ENCODE measurements around the gene SAXO1. TPM values are rescaled to one million over a fixed set of nuclear protein-coding genes. Genes with fewer than 3 reads are reported as not detected.

SAXO1 gene
- total and polyA plus RNA-seq, 2 experiments from 2014 or later = 0.02 TPM; not detected in 1

DNA sequence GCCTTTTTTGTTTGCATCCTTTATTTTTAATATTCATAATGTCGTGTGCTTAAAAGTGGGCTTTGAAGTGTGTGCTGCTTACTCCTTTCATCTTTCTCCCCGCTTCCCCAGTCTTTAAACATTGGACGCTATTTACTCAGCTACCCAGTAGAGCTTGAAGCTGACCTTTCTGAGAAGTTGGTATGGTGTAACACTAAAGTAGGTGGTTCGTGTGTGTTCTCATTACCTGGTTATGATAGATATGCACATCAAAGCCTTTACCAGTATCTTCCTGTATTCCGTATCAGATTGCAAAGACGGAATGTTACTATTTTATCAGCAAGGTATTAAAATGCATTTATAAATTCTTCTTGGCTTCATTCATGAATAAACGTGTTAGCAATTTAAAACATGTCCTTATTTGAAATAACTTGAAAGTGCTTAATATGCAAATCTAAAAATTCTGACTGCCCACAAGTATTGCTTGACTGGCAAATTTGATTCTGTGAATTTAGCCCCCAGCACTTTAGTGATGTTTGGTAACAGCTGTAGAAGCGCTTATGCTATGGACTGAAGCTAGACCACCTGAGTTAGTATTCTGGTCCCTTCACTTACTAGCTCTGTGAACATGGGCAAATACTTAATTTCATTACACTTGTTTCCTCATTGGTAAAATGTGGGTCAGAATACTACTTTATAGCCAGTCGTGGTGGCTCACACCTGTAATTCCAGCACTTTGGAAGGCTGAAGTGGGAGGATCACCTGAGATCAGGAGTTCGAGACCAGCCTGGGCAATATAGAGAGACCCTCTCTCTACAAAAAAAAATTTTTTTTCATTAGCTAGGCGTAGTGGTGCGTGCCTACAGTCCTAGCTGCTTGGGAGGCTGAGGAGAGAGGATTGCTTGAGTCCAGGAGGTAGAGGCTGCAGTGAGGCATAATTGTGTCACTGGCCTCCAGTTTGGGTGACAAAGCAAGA is 17.9 kb upstream of the SAXO1 start (continued):
- TF ChIP-seq EZH2phosphoT487 (IDR thresholded peaks at IDR 0.05; ENCODE audit: unreplicated experiment) (no peak), POLR2AphosphoS5 (IDR thresholded peaks at IDR 0.05; ENCODE audit: low read depth) (no peak), CREB1 (CRISPR knock-in tag; IDR thresholded peaks at IDR 0.05; ENCODE audit: low read depth) (no peak), NANOG (IDR thresholded peaks at IDR 0.05; ENCODE audit: borderline replicate concordance) (no peak), ZNF114 (CRISPR knock-in tag; IDR thresholded peaks at IDR 0.05) (no peak), JUNB (IDR thresholded peaks at IDR 0.05; ENCODE audit: unreplicated experiment) (no peak), ZNF331 (CRISPR knock-in tag; IDR thresholded peaks at IDR 0.05; ENCODE audit: low read depth) (no peak), STAT1 (IDR thresholded peaks at IDR 0.05; ENCODE audit: unreplicated experiment) (no peak)
- TF ChIP-seq, protein P1, sequence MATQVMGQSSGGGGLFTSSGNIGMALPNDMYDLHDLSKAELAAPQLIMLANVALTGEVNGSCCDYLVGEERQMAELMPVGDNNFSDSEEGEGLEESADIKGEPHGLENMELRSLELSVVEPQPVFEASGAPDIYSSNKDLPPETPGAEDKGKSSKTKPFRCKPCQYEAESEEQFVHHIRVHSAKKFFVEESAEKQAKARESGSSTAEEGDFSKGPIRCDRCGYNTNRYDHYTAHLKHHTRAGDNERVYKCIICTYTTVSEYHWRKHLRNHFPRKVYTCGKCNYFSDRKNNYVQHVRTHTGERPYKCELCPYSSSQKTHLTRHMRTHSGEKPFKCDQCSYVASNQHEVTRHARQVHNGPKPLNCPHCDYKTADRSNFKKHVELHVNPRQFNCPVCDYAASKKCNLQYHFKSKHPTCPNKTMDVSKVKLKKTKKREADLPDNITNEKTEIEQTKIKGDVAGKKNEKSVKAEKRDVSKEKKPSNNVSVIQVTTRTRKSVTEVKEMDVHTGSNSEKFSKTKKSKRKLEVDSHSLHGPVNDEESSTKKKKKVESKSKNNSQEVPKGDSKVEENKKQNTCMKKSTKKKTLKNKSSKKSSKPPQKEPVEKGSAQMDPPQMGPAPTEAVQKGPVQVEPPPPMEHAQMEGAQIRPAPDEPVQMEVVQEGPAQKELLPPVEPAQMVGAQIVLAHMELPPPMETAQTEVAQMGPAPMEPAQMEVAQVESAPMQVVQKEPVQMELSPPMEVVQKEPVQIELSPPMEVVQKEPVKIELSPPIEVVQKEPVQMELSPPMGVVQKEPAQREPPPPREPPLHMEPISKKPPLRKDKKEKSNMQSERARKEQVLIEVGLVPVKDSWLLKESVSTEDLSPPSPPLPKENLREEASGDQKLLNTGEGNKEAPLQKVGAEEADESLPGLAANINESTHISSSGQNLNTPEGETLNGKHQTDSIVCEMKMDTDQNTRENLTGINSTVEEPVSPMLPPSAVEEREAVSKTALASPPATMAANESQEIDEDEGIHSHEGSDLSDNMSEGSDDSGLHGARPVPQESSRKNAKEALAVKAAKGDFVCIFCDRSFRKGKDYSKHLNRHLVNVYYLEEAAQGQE (IDR thresholded peaks at IDR 0.05; ENCODE audit: unreplicated experiment) = no peak
- TF ChIP-seq, protein P2, sequence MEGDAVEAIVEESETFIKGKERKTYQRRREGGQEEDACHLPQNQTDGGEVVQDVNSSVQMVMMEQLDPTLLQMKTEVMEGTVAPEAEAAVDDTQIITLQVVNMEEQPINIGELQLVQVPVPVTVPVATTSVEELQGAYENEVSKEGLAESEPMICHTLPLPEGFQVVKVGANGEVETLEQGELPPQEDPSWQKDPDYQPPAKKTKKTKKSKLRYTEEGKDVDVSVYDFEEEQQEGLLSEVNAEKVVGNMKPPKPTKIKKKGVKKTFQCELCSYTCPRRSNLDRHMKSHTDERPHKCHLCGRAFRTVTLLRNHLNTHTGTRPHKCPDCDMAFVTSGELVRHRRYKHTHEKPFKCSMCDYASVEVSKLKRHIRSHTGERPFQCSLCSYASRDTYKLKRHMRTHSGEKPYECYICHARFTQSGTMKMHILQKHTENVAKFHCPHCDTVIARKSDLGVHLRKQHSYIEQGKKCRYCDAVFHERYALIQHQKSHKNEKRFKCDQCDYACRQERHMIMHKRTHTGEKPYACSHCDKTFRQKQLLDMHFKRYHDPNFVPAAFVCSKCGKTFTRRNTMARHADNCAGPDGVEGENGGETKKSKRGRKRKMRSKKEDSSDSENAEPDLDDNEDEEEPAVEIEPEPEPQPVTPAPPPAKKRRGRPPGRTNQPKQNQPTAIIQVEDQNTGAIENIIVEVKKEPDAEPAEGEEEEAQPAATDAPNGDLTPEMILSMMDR (conservative IDR thresholded peaks at IDR 0.05; ENCODE audit: low read depth in 2 of 2) = no peak
- TF ChIP-seq, protein P3, sequence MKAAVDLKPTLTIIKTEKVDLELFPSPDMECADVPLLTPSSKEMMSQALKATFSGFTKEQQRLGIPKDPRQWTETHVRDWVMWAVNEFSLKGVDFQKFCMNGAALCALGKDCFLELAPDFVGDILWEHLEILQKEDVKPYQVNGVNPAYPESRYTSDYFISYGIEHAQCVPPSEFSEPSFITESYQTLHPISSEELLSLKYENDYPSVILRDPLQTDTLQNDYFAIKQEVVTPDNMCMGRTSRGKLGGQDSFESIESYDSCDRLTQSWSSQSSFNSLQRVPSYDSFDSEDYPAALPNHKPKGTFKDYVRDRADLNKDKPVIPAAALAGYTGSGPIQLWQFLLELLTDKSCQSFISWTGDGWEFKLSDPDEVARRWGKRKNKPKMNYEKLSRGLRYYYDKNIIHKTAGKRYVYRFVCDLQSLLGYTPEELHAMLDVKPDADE (IDR thresholded peaks at IDR 0.05) = no peak

Data from GM23338 (cell line).